Tibial artery (tissue), 4 donors: Measurements from ENCODE around the gene OR5K2.

Source experiments
- DNase-seq, 2 donors: peaks; one replicate each; pipeline ENCODE4 v3.0.0-alpha.2; 2019
- H3K27ac ChIP-seq, 2 donors: fragments of 200-600 bp; sonication (generic) in 1 of 2; 1 replicate in 1 of 2; 2 replicates in 1 of 2; pipeline ENCODE4 v1.5.1; 2018 to 2019; ENCODE audit warnings: mild to moderate bottlenecking in 1 of 2
- H3K27me3 ChIP-seq, 2 donors: fragments of 200-600 bp; sonication (generic) in 1 of 2; one replicate each; pipeline versions ENCODE4 v1.5.1 to v1.6.0; 2016 to 2019
- H3K36me3 ChIP-seq, 3 donors: fragments of 200-600 bp; sonication (generic) in 2 of 3; one replicate each; pipeline ENCODE4 v1.5.1; 2016 to 2019; ENCODE audit warnings: mild to moderate bottlenecking in 2 of 3
- H3K4me1 ChIP-seq, 4 donors: fragments of 200-600 bp; sonication (generic) in 2 of 4; 1 replicate in 3 of 4; 2 replicates in 1 of 4; pipeline ENCODE4 v1.5.1; 2016 to 2019
- H3K4me3 ChIP-seq, 2 donors: fragments of 200-600 bp; sonication (generic) in 1 of 2; 1 replicate in 1 of 2; 2 replicates in 1 of 2; pipeline ENCODE4 v1.5.1; 2018 to 2019; ENCODE audit warnings: mild to moderate bottlenecking in 2 of 2
- H3K9me3 ChIP-seq, 3 donors: fragments of 200-600 bp; sonication (generic) in 1 of 3; one replicate each; pipeline ENCODE4 v1.5.1; 2016 to 2019
- CTCF ChIP-seq, 2 experiments: fragments of 200-600 bp in 1 of 2; fragments of 450-650 bp in 1 of 2; IDR thresholded peaks; one replicate each; pipeline ENCODE4 v1.5.1; 2017 to 2019; ENCODE audit warnings: antibody characterized with exemption in 2 of 2, mild to moderate bottlenecking in 1 of 2, moderate library complexity in 1 of 2
- intact Hi-C: fragments of 100-400 bp; cut with DNase I; formaldehyde crosslinking; loops from one replicate; pipeline ENCODE4 v1.15.0; 2023; ENCODE audit warnings: low total_unique reads

OR5K2 gene

GRCh38 chr3:98530676-98531075, 33.2 kb downstream of the OR5K2 start:
- H3K36me3 ChIP-seq, result no peaks in the 10 kb centered on the region
- no peak for DNase-seq
- intact Hi-C loops, result no loop called here
- H3K27ac ChIP-seq, result no peak overlapping the region
- peaks cover 0 to 3% of the 10 kb centered on the region in 2 donors for H3K27me3 ChIP-seq
- TF ChIP-seq CTCF (IDR thresholded peaks at IDR 0.05), result no peak
- no peaks in the 10 kb centered on the region for H3K4me1 ChIP-seq
- H3K4me3 ChIP-seq, result no peak overlapping the region
- H3K9me3 ChIP-seq, result no peaks in the 10 kb centered on the region

- intact Hi-C loops, result no loop called here
- no peak within 1 kb of the TSS for H3K27ac ChIP-seq
- no peak within 1 kb of the TSS for H3K4me3 ChIP-seq
- H3K4me1 ChIP-seq, result no peaks in the 10 kb centered on the region
- no peak for DNase-seq
- H3K36me3 ChIP-seq, result no peaks in the 10 kb centered on the region
- TF ChIP-seq CTCF (IDR thresholded peaks at IDR 0.05), result no peak
- H3K9me3 ChIP-seq, result no peaks in the 10 kb centered on the region
- H3K27me3 ChIP-seq, result peaks cover 0 to 3% of the 10 kb centered on the region in 2 donors
Observed at GRCh38 chr3:98531622-98532274, 34.3 kb downstream of the OR5K2 start, which contains the start of gene GPR15. GPR15 (plus strand) TSS chr3:98531978; CDS start chr3:98532034, 56 bp downstream.

- DNase-seq, result no peak
- intact Hi-C loops, result no loop called here
- H3K4me3 ChIP-seq, result no peak overlapping the region
- H3K27ac ChIP-seq, result no peak overlapping the region
- peaks cover 0 to 3% of the 10 kb centered on the region in 2 donors for H3K27me3 ChIP-seq
- no peaks in the 10 kb centered on the region for H3K4me1 ChIP-seq
- H3K9me3 ChIP-seq, result no peaks in the 10 kb centered on the region
- TF ChIP-seq CTCF (IDR thresholded peaks at IDR 0.05), result no peak
- no peaks in the 10 kb centered on the region for H3K36me3 ChIP-seq
Observed at GRCh38 chr3:98532275-98532637, 34.8 kb downstream of the OR5K2 start.

- Histone ChIP-seq H3K27ac (no peak overlapping the region), H3K27me3 (peaks cover 0 to 3% of the 10 kb centered on the region in 2 donors), H3K4me1 (no peaks in the 10 kb centered on the region), H3K4me3 (no peak overlapping the region), H3K9me3 (no peaks in the 10 kb centered on the region), H3K36me3 (no peaks in the 10 kb centered on the region)
- intact Hi-C loops, result no loop called here
- no peak for DNase-seq
- no peak for TF ChIP-seq CTCF (IDR thresholded peaks at IDR 0.05)
Observed at GRCh38 chr3:98532709-98533571, 35.5 kb downstream of the OR5K2 start.

DNA sequence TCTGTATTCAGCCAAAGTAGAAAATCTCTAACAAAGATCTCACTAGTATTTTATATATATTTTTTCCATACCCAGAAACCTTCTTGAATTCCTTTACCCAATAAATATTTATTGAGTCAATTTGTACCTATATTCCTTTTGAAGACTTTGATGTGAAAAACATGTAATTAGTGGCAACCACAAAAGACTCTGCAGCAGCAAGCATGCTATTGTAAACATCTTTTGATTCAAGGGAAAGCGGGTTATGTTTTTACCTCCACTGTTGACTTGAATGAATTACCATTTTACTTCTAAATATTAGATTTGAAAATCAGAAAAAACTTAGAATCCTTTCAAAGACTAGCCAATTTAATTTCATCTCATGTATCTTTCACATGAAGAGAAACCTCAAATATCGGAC, 36.7 kb downstream of the OR5K2 start:
- intact Hi-C loops, result no loop called here
- H3K9me3 ChIP-seq, result no peaks in the 10 kb centered on the region
- H3K4me1 ChIP-seq, result no peaks in the 10 kb centered on the region
- H3K36me3 ChIP-seq, result no peaks in the 10 kb centered on the region
- no peak overlapping the region for H3K27ac ChIP-seq
- H3K4me3 ChIP-seq, result no peak overlapping the region
- TF ChIP-seq CTCF (IDR thresholded peaks at IDR 0.05), result no peak
- DNase-seq, result no peak
- peaks cover 0 to 3% of the 10 kb centered on the region in 2 donors for H3K27me3 ChIP-seq
